Measurements from ENCODE around the gene DELE1. TPM values are rescaled to one million over a fixed set of nuclear protein-coding genes. Genes with fewer than 3 reads are reported as not detected.

DELE1 gene
- 82.5 and 84.0 TPM in 2 replicates for total RNA-seq

- intact Hi-C loops (cut with micrococcal nuclease) = loop anchor here (1.0 to 5.0 kb wide), 8 partner anchors 37 to 287 kb away; partner anchors contain the start of genes FCHSD1, GNPDA1, HDAC3 and NDFIP1
Measured at GRCh38 chr5:141923448-141924313, at the start of gene DELE1. DELE1 (plus strand) TSS chr5:141923871; CDS start chr5:141923942, 71 bp downstream.

- intact Hi-C loops (cut with micrococcal nuclease) = no loop called here
Measured at GRCh38 chr5:141873933-141874261, 49.8 kb upstream of the DELE1 start.

DNA sequence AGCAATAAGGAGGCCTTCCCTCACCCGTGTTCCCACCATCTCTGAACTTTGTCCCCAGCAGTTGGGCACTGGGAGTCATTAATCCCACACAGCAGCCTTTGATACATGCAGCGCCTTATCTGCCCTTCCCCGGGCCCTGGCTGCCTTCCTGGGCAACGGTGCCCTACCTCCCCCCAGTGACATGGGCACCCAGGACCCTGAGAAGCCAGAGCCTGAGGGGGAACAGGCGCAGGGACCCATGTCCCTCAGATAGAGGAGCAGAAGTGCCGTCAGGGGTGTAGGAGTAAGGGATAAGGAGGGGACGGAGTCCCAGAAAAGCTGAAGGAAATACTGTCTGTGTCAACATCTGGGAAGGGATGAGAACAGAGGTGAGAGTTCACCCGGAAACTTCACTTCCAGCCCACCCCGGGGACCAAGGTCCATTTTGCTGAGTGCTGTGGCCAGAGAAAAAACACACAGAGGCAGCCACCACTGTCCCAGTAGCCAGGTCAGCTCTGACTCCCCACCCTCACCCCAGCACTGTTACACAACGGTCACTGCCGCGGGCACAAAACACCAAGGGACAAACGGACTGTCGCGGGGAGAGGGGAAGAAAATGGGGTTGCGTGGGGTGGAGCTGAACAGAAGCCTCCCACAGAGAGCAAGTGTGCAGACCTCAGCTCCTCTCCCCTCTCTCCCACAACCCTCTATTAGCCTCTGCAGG lies 49.3 kb upstream of the DELE1 start:
- intact Hi-C loops (cut with micrococcal nuclease) = no loop called here

DNA sequence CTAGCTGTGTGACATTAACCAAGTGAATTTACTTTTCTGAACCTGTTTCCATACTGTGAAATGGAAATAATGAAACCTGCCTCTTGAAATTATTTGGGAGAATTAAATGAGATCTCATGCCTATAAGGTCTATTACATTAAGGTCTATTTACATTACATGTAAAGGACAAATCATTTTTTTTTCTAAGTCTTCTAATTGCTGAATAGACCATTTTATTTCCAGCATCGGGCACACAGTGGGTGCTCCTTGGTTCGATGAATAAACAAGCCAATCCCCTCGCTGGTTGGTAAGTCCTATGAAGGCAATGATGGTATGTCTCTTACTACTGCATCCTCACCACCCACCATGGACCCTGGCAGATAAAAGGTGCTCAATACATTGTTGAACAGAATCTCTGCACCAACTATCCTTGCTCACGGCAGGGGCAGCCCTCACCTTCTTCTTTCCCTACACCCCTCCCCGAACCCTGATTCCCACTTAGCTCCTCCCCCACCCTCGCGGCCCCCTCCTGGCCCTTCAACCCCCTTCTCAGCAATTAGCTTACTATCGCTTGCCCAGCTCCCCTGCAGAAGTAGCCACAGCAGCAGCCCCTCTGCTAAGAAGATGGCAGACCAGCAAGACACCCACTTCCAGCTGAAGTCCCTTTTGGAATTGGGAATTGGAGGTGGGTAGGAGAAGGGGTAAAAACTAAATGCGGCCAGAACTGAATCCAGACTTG lies 48.5 kb upstream of the DELE1 start:
- intact Hi-C loops (cut with micrococcal nuclease) = loop anchor here (5.0 kb wide), 2 partner anchors 63 to 283 kb away; no protein-coding TSS in a partner anchor

DNA sequence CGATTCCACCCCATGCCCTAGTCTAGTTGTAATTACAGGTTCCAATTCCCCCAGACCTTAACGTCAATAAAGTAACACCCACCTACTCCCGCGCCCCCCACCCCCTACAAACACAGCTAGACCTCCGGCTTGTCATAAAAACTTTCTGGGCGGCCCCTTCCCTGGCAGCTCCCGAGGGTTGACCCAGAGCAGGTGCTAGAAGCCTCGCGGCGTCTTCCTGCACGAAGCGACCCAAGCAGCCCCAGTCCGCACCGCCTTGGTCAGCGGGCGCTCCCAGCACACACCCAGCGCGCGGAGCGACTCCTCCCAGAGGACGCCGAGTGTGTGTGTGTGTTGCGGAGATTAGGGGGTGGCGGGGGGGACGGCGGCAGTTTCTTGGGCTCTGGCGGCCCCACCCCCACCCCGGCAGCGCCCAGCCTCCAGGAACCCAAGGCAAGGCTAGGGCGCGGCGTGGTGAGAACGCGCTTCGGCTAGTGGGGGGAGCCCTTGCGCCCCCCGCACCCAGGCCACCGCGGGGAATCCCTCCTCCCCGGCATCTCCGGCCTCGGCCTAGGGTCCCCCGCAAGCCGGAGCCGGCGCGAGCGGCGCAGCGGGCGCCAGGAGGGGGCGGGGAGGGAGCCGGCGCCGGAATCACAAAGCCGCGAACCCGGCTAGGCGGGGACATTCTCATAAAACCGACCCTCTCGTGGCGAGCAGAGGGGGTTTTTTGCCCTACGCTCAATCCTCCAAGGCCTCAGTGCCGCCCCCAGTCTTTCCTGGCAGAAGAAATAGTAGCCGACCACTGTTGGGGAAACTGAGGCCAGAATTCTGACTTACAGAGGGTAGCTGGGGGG lies 47.7 kb upstream of the DELE1 start:
- intact Hi-C loops (cut with micrococcal nuclease) = loop anchor here (5.0 kb wide), 2 partner anchors 64 to 284 kb away; no protein-coding TSS in a partner anchor

- intact Hi-C loops (cut with micrococcal nuclease) = loop anchor here (5.0 kb wide), 2 partner anchors 64 to 284 kb away; no protein-coding TSS in a partner anchor
Measured at GRCh38 chr5:141876628-141877355, 46.9 kb upstream of the DELE1 start.

- intact Hi-C loops (cut with micrococcal nuclease) = loop anchor here (5.0 kb wide), 2 partner anchors 65 to 285 kb away; no protein-coding TSS in a partner anchor
Measured at GRCh38 chr5:141877356-141878185, 46.1 kb upstream of the DELE1 start.

- intact Hi-C loops (cut with micrococcal nuclease) = loop anchor here (5.0 kb wide), 2 partner anchors 66 to 286 kb away; no protein-coding TSS in a partner anchor
Measured at GRCh38 chr5:141878186-141878710, 45.4 kb upstream of the DELE1 start, which contains the start of gene PCDH1. PCDH1 (minus strand) TSS chr5:141878410; CDS start chr5:141878262, 148 bp downstream.

- intact Hi-C loops (cut with micrococcal nuclease) = loop anchor here (1.0 to 5.0 kb wide), 7 partner anchors 30 to 287 kb away; no protein-coding TSS in a partner anchor
Measured at GRCh38 chr5:141878711-141879425, 44.8 kb upstream of the DELE1 start.

- intact Hi-C loops (cut with micrococcal nuclease) = loop anchor here (1.0 to 5.0 kb wide), 7 partner anchors 30 to 287 kb away; no protein-coding TSS in a partner anchor
Measured at GRCh38 chr5:141879426-141879759, 44.3 kb upstream of the DELE1 start.

DNA sequence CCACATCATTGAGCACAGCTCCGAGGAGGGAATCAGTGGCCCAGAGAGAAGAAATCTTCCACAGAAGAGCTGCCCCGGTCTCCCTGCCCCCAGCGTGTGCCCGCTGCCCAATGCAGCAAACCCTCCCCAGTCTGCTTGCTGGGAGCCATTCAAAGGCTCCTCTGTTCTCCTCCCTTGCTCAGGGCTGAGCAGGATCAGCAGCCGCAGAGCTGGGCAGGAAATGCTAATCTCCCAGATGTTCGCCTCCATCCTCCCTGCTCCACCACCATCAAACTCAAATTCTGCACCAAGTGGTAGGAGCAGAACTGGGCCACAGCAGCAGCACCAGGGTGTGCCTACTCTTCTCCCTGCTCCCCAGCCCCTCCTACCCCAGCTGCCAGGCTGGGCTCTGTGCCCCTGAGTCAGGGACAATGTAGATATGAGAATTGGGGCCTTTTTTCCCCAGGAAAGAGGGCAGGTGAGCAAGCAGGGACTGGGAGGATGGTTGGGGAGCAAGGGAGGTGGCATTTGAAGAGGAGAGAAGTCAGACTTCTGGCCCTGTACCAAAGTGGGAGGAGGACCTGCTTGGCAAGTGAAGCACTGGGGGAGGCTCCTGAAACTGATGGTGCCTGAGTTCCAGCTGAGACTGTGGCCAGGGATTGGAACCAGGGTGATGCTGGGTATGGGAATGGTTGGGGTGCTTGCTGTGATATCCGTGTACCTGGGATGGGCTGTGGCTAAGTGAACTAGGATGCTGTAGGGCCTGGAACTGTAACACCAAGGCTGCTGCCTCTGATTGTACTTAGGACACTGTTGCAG lies 43.5 kb upstream of the DELE1 start:
- intact Hi-C loops (cut with micrococcal nuclease) = loop anchor here (1.0 to 5.0 kb wide), 7 partner anchors 31 to 288 kb away; no protein-coding TSS in a partner anchor

DNA sequence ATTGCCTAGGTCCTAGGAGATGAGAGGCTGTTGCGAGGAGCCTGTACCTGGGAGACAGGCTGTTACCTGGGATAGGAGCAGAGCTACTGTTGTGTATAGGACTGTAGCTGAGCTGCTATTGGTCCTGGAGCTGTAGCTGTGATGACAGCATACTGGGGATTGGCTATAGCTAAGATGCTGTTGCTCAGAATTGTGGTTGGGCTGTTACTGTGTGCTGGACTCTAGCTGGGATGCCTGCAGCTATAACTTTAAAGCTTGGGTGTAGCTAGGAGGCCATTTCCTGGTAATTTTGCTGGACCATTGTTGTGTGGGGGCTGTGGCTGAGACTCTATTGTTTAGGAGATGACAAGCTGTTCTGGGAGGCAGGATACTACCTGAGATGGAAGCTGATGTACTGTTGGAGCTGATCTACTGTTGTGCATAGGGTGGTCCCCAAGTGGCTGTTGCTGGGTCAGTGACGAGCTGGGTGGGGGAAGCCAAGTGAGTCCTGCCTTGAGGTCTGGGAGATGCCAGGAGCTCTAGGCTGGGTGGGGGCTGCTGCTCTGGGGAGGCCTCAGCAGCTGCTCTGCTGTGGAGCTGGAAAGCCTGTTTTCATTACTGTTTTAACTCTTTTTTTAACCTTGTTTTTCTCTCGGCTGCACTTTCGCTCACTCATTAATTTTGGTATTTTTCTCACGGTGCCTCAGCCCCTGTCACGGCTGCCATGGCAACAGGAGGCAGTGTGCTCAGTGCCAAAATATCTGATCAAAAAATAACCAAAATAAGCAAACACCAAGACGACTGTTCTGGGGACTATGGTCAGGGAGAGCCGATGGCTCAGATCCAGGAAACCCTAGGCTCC lies 42.5 kb upstream of the DELE1 start:
- intact Hi-C loops (cut with micrococcal nuclease) = no loop called here

GRCh38 chr5:141881886-141882285 lies 41.8 kb upstream of the DELE1 start:
- intact Hi-C loops (cut with micrococcal nuclease) = no loop called here

DNA sequence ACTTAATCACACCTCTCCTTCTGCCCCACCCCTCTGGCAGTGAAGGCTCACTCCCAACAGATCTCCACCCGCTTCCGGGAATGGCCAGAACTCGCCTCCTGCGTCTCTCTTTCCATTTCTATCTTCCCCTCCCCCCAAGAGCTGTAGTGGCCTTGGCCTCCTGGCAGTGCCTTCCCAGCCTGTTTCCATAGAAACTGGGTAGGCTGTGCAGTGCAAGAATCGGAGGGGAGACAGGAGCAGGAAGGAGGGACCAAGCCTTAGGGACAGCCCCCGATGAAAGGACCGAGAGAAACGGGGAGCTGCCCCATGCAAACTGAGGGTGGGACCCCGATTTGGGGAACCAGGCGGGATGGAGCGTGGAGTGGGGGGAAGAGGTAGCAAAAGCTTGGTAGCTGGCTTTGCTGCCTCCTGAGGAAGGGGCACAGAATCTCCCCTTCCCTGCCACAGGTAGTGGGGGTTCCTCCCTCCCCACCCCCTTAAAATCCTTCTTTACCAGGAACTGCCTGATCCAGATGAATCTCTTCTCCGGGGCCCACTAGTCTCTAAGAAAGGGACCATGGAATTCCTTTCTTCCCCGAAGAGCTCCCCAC lies 41.0 kb upstream of the DELE1 start:
- intact Hi-C loops (cut with micrococcal nuclease) = no loop called here

DNA sequence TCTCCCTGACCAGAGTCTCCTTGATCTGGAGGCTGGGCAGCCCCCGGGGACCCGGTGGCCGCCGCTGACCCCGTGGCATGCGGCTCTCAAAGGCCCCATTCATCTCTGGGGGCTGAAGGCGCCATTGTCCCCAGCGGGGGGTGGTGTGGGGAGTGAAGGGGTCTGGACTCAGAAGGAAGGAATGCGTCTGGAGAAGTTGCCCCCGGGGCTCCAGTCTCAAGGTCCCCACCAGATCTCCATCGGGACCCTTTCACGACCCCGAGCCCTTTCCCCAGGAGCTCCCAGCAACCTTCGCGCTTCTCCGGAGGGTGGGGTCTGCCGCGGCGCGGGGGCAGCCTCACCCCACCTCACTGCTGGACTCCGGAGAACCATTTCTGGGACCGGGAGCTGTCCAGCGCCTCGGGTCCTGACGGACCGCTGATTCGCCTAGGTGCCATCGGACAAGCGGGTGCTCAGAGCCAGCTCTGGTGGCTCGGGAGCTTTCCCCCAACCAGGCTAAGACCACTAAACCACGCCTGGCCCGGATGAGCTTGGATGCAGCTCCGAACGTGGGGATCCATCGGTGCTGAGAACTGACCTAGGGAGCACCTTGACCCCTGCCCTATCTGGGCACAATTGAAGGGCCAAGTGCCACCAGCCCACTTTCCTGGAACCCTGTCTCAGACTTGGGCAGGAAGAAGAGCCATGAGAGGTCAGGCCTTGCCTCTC lies 40.3 kb upstream of the DELE1 start:
- intact Hi-C loops (cut with micrococcal nuclease) = no loop called here

Measured in T-helper 2 cell treated with Interferon-gamma antibody and Interleukin-4, amounts not matched to agents 100 ng/mL and 5 ng/mL, for 36 hours (primary cell).